Thyroid gland (tissue), 4 donors: ENCODE results near the gene C1QL1.

Source experiments
- POLR2A ChIP-seq, 2 donors: fragments of 450-650 bp; IDR thresholded peaks; one replicate each; pipeline ENCODE4 v1.6.1; 2017; ENCODE audit warnings: antibody characterized with exemption in 2 of 2, mild to moderate bottlenecking in 2 of 2, moderate library complexity in 1 of 2
- TF ChIP-seq, protein P1 (sequence below), 6 experiments: fragments of 200-600 bp in 3 of 6; fragments of 450-650 bp in 3 of 6; sonication (generic) in 3 of 6; IDR thresholded peaks; one replicate each; pipeline ENCODE4 v1.5.1; 2016 to 2019; ENCODE audit warnings: antibody characterized with exemption in 6 of 6, mild to moderate bottlenecking in 2 of 6, inconsistent platforms in 1 of 6, moderate library complexity in 1 of 6

- no peak for TF ChIP-seq POLR2A (IDR thresholded peaks at IDR 0.05)
- TF ChIP-seq, protein P1, sequence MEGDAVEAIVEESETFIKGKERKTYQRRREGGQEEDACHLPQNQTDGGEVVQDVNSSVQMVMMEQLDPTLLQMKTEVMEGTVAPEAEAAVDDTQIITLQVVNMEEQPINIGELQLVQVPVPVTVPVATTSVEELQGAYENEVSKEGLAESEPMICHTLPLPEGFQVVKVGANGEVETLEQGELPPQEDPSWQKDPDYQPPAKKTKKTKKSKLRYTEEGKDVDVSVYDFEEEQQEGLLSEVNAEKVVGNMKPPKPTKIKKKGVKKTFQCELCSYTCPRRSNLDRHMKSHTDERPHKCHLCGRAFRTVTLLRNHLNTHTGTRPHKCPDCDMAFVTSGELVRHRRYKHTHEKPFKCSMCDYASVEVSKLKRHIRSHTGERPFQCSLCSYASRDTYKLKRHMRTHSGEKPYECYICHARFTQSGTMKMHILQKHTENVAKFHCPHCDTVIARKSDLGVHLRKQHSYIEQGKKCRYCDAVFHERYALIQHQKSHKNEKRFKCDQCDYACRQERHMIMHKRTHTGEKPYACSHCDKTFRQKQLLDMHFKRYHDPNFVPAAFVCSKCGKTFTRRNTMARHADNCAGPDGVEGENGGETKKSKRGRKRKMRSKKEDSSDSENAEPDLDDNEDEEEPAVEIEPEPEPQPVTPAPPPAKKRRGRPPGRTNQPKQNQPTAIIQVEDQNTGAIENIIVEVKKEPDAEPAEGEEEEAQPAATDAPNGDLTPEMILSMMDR (IDR thresholded peaks at IDR 0.05), result no peak
These were observed 38.9 kb upstream of the C1QL1 start for GRCh38 chr17:45006927-45007461.
